ENCODE data around the gene ZNF165.
"Not testable (repeated sequence)": the region's sequence is repeated elsewhere in the genome, so short reads cannot be mapped to it uniquely, and the experiment has no call there.

Gene ZNF165

GRCh38 chr6:28122283-28122682 is 41.9 kb downstream of the ZNF165 start:
- not testable (repeated sequence) for DNase-seq

- peak; percentile 51 for DNase-seq
Measured at GRCh38 chr6:28124350-28124970, 44.1 kb downstream of the ZNF165 start, which contains the start of gene ZSCAN16. ZSCAN16 (plus strand) TSS chr6:28124609; CDS start chr6:28125444, 835 bp downstream.

- no peak for DNase-seq
Measured at GRCh38 chr6:28124971-28125353, 44.6 kb downstream of the ZNF165 start.

GRCh38 chr6:28125401-28125800 is 45.0 kb downstream of the ZNF165 start:
- DNase-seq: no peak

GRCh38 chr6:28134015-28134414 is 53.6 kb downstream of the ZNF165 start:
- no peak for DNase-seq

GRCh38 chr6:28134716-28135115 is 54.3 kb downstream of the ZNF165 start:
- no peak for DNase-seq

GRCh38 chr6:28135393-28135792 is 55.0 kb downstream of the ZNF165 start:
- DNase-seq: no peak

GRCh38 chr6:28136585-28137504 is 56.5 kb downstream of the ZNF165 start:
- peak; percentile 87 for DNase-seq

GRCh38 chr6:28137505-28137981 is 57.2 kb downstream of the ZNF165 start:
- DNase-seq: no peak
